H1 (cell line): ENCODE results near the gene RDH16. TPM values are rescaled to one million over a fixed set of nuclear protein-coding genes. Genes with fewer than 3 reads are reported as not detected.

Experiments used
- CTCF ChIA-PET: fragments of 300-600 bp; sonication (Branson Sonifier 250); formaldehyde crosslinking; loops from one replicate; lab custom pipeline; 2021; ENCODE audit not compliant: partially characterized antibody; lab: Charles Lee
- POLR2A ChIA-PET: fragments of 300-600 bp; sonication (Branson Sonifier 250); formaldehyde crosslinking; loops from one replicate; lab custom pipeline; 2021; ENCODE audit warnings: inconsistent platforms; ENCODE audit not compliant: partially characterized antibody; lab: Charles Lee
- DNase-seq, 2 experiments: peaks; one replicate each; pipeline versions ENCODE4 v3.0.0 to v3.0.0-alpha.2; 2010 to 2022; ENCODE audit warnings: low spot score in 2 of 2, low read depth in 1 of 2, mixed read lengths in 1 of 2
- FAIRE-seq: peaks from 2 replicates; lab custom pipeline; 2011; peaks lifted over from hg19 to GRCh38; lab: Jason Lieb, UNC
- H2AFZ ChIP-seq: 2 replicates; pipeline ENCODE4 v1.8.1; 2012; ENCODE audit warnings: low read length, inconsistent platforms
- H2AK5ac ChIP-seq: 2 replicates; pipeline ENCODE4 v1.6.1; 2013; ENCODE audit warnings: low read depth, low read length
- H2BK120ac ChIP-seq: replicated peaks from 2 replicates; pipeline ENCODE3; 2013; ENCODE audit warnings: low read depth, low read length, inconsistent platforms
- H2BK12ac ChIP-seq: 2 replicates; pipeline ENCODE4 v1.6.1; 2013; ENCODE audit warnings: low read depth, low read length
- H2BK15ac ChIP-seq: 2 replicates; pipeline ENCODE4 v1.6.1; 2013; ENCODE audit warnings: low read length
- H2BK20ac ChIP-seq: 2 replicates; pipeline ENCODE4 v1.6.1; 2013; ENCODE audit warnings: low read length
- H2BK5ac ChIP-seq: 2 replicates; pipeline ENCODE4 v1.6.1; 2013; ENCODE audit warnings: low read depth, low read length
- H3K14ac ChIP-seq: 2 replicates; pipeline ENCODE4 v1.6.1; 2013; ENCODE audit warnings: inconsistent platforms; ENCODE audit not compliant: insufficient read length
- H3K18ac ChIP-seq: 2 replicates; pipeline ENCODE4 v1.6.1; 2013; ENCODE audit warnings: low read length; ENCODE audit errors: extremely low read depth
- H3K23ac ChIP-seq: 2 replicates; pipeline ENCODE4 v1.6.1; 2013; ENCODE audit warnings: inconsistent platforms; ENCODE audit not compliant: insufficient read length
- H3K23me2 ChIP-seq: 2 replicates; pipeline ENCODE4 v1.6.1; 2013; ENCODE audit warnings: low read depth, low read length
- H3K27ac ChIP-seq: 2 replicates; pipeline ENCODE4 v1.6.1; 2011; ENCODE audit warnings: low read depth, low read length, inconsistent platforms
- H3K27me3 ChIP-seq, 4 experiments: replicated peaks in 1 of 4; 1 replicate in 1 of 4; 2 replicates in 3 of 4; pipeline versions ENCODE4 v1.6.1 to v1.8.1; 2011 to 2013; ENCODE audit warnings: low read length in 3 of 4, mild to moderate bottlenecking in 3 of 4, inconsistent platforms in 2 of 4, mixed read lengths in 2 of 4, moderate library complexity in 1 of 4; ENCODE audit not compliant: control insufficient read depth in 3 of 4, insufficient read depth in 3 of 4; ENCODE audit errors: extremely low read depth in 1 of 4
- H3K36me3 ChIP-seq, 4 experiments: 2 replicates each; pipeline versions ENCODE4 v1.6.1 to v1.8.1; 2011 to 2013; ENCODE audit warnings: mild to moderate bottlenecking in 4 of 4, low read length in 3 of 4, moderate library complexity in 2 of 4, control low read depth in 1 of 4, inconsistent platforms in 1 of 4; ENCODE audit not compliant: insufficient read depth in 4 of 4, control insufficient read depth in 2 of 4
- H3K4ac ChIP-seq: replicated peaks from 2 replicates; pipeline ENCODE3; 2013; ENCODE audit warnings: low read length, low read depth, mixed read lengths, inconsistent platforms; ENCODE audit not compliant: insufficient read length
- H3K4me1 ChIP-seq, 4 experiments: replicated peaks in 1 of 4; 1 replicate in 1 of 4; 2 replicates in 3 of 4; pipeline versions ENCODE4 v1.6.1 to v1.8.1; 2011 to 2013; ENCODE audit warnings: low read length in 3 of 4, inconsistent platforms in 2 of 4, mixed read lengths in 1 of 4; ENCODE audit not compliant: insufficient read depth in 4 of 4, control insufficient read depth in 3 of 4
- H3K4me2 ChIP-seq, 2 experiments: 2 replicates each; pipeline versions ENCODE4 v1.6.1 to v1.8.1; 2011 to 2013; ENCODE audit warnings: low read depth in 2 of 2, low read length in 2 of 2, control low read depth in 1 of 2, inconsistent platforms in 1 of 2, mild to moderate bottlenecking in 1 of 2; ENCODE audit not compliant: insufficient read depth in 1 of 2
- H3K4me3 ChIP-seq, 4 experiments: fragments of 200-600, 300-600 bp in 1 of 4; sonication (generic), shearing (Covaris generic), sonication (Bioruptor Twin) in 1 of 4; 2 replicates each; pipeline versions ENCODE4 v1.5.1 to v1.8.1; 2011 to 2016; ENCODE audit warnings: low read length in 4 of 4, low read depth in 3 of 4, control low read depth in 2 of 4, inconsistent platforms in 2 of 4, mild to moderate bottlenecking in 2 of 4, mixed read lengths in 1 of 4, moderate library complexity in 1 of 4; ENCODE audit not compliant: insufficient read depth in 2 of 4; ENCODE audit errors: extremely low read depth in 1 of 4
- H3K56ac ChIP-seq: replicated peaks from 2 replicates; pipeline ENCODE3; 2013; ENCODE audit warnings: low read depth, mild to moderate bottlenecking, mixed read lengths, low read length, inconsistent platforms; ENCODE audit not compliant: insufficient read length
- H3K79me1 ChIP-seq: 2 replicates; pipeline ENCODE4 v1.6.1; 2013; ENCODE audit warnings: low read depth, low read length, control low read depth
- H3K79me2 ChIP-seq, 2 experiments: 2 replicates each; pipeline versions ENCODE4 v1.6.1 to v1.8.1; 2012 to 2013; ENCODE audit warnings: low read length in 2 of 2, mild to moderate bottlenecking in 2 of 2, inconsistent platforms in 1 of 2; ENCODE audit not compliant: insufficient read depth in 2 of 2, control insufficient read depth in 1 of 2
- H3K9ac ChIP-seq, 4 experiments: replicated peaks in 1 of 4; 1 replicate in 1 of 4; 2 replicates in 3 of 4; pipeline versions ENCODE4 v1.6.1 to v1.8.1; 2011 to 2013; ENCODE audit warnings: low read depth in 3 of 4, low read length in 3 of 4, control low read depth in 2 of 4, mild to moderate bottlenecking in 2 of 4, moderate library complexity in 2 of 4, inconsistent platforms in 1 of 4; ENCODE audit errors: extremely low read depth in 1 of 4
- H3K9me3 ChIP-seq, 2 experiments: 2 replicates each; pipeline versions ENCODE4 v1.6.1 to v1.8.1; 2012 to 2013; ENCODE audit warnings: mild to moderate bottlenecking in 2 of 2, moderate library complexity in 2 of 2, control low read depth in 1 of 2, inconsistent platforms in 1 of 2, low read depth in 1 of 2, low read length in 1 of 2, mixed read lengths in 1 of 2; ENCODE audit not compliant: insufficient read depth in 2 of 2
- H4K20me1 ChIP-seq, 2 experiments: replicated peaks in 1 of 2; 2 replicates each; pipeline versions ENCODE3 to v1.8.1; 2011 to 2013; ENCODE audit warnings: inconsistent platforms in 2 of 2, low read length in 2 of 2, mild to moderate bottlenecking in 1 of 2; ENCODE audit not compliant: insufficient read depth in 2 of 2, control insufficient read depth in 1 of 2
- H4K5ac ChIP-seq: 2 replicates; pipeline ENCODE4 v1.6.1; 2013; ENCODE audit warnings: low read length, low read depth, mixed read lengths, inconsistent platforms; ENCODE audit not compliant: insufficient read length
- H4K8ac ChIP-seq: 2 replicates; pipeline ENCODE4 v1.8.0; 2013; ENCODE audit warnings: mild to moderate bottlenecking, moderate library complexity, low read length, inconsistent platforms; ENCODE audit not compliant: insufficient read depth; ENCODE audit errors: extremely low read depth
- H4K91ac ChIP-seq: replicated peaks from 2 replicates; pipeline ENCODE3; 2013; ENCODE audit warnings: low read length, mixed read lengths, inconsistent platforms; ENCODE audit not compliant: insufficient read length
- ASH2L ChIP-seq: fragments of 200-600, 300-600 bp; sonication (generic); IDR thresholded peaks from one replicate; pipeline ENCODE4 v1.7.1; 2017; ENCODE audit warnings: low read length
- BCL11A ChIP-seq, 2 experiments: IDR thresholded peaks; one replicate each; pipeline ENCODE4 v1.6.1; 2011; ENCODE audit warnings: low read depth in 2 of 2, low read length in 2 of 2, mild to moderate bottlenecking in 2 of 2
- JUND ChIP-seq: IDR thresholded peaks from 2 replicates; pipeline ENCODE4 v1.6.1; 2011; ENCODE audit warnings: mild to moderate bottlenecking, improper control_type of control experiment, low read length
- NRF1 ChIP-seq: IDR thresholded peaks from 2 replicates; pipeline ENCODE4 v1.6.1; 2011; ENCODE audit warnings: mild to moderate bottlenecking, low read depth, low read length, improper control_type of control experiment
- POLR2A ChIP-seq, 2 experiments: IDR thresholded peaks; 1 replicate in 1 of 2; 2 replicates in 1 of 2; pipeline ENCODE4 v1.6.1; 2011; ENCODE audit warnings: low read depth in 2 of 2, low read length in 2 of 2, mild to moderate bottlenecking in 2 of 2; ENCODE audit errors: control extremely low read depth in 1 of 2
- POU5F1 ChIP-seq: IDR thresholded peaks from 2 replicates; pipeline ENCODE4 v1.6.1; 2011; ENCODE audit warnings: low read depth, mild to moderate bottlenecking, low read length, moderate library complexity
- RFX5 ChIP-seq: IDR thresholded peaks from 2 replicates; pipeline ENCODE4 v1.6.1; 2011; ENCODE audit warnings: low read depth, low read length, improper control_type of control experiment, borderline replicate concordance
- SIN3A ChIP-seq, 2 experiments: IDR thresholded peaks in 1 of 2; conservative IDR thresholded peaks in 1 of 2; 2 replicates each; pipeline ENCODE4 v1.6.1; 2011 to 2012; ENCODE audit warnings: low read length in 2 of 2, improper control_type of control experiment in 1 of 2, low read depth in 1 of 2, mild to moderate bottlenecking in 1 of 2
- TEAD4 ChIP-seq: IDR thresholded peaks from 2 replicates; pipeline ENCODE4 v1.6.1; 2012; ENCODE audit warnings: low read depth, low read length, inconsistent platforms, mixed read lengths
- WGBS, 2 experiments: shearing (Covaris generic) in 1 of 2; methylation state at CpG; one replicate each; pipeline versions ENCODE4 v1.1.6 to v1.1.7; 2013 to 2015; ENCODE audit warnings: low lambda C conversion rate in 2 of 2, mixed read lengths in 2 of 2, inconsistent platforms in 1 of 2, low coverage in 1 of 2, missing lambda C conversion rate in 1 of 2; ENCODE audit not compliant: insufficient replicate concordance in 2 of 2, insufficient coverage in 1 of 2, insufficient read length in 1 of 2; ENCODE audit errors: extremely low coverage in 1 of 2, missing lambda C conversion rate in 1 of 2; 5-methylcytosine and 5-hydroxymethylcytosine counted together
- polyA plus RNA-seq, 7 experiments: library from polyadenylated mRNA; depleted of rRNA in 3 of 7; stranded (reverse) in 5 of 7; unstranded in 2 of 7; fragments of >200 nt in 5 of 7; fragments of 200-250 nt in 2 of 7; gene quantifications; 1 replicate in 5 of 7; 2 replicates in 1 of 7; 4 replicates in 1 of 7; pipeline versions ENCODE4 v1.2.1 to v1.2.3, GENCODE V29; 2011 to 2013; ENCODE audit warnings: missing spikeins in 2 of 7, mixed read lengths in 2 of 7
- total RNA-seq: library from RNA; stranded (reverse); fragmentation: NEBNext Ultra II Directional; extraction: Animal tissue kit (Norgen Biotek cat#: 25700); gene quantifications from 2 replicates; pipeline ENCODE4 v1.2.1, GENCODE V29; 2021
- TF ChIP-seq, protein P1 (sequence below): IDR thresholded peaks from 2 replicates; pipeline ENCODE4 v1.6.1; 2011; ENCODE audit warnings: low read depth, mild to moderate bottlenecking, low read length; ENCODE audit not compliant: insufficient read depth

RDH16 gene
- total and polyA plus RNA-seq, 2 of the 8 experiments (the other 6 are each of a cell fraction or from before 2014, with no cell fraction given) = 0.30 to 0.79 TPM

DNA sequence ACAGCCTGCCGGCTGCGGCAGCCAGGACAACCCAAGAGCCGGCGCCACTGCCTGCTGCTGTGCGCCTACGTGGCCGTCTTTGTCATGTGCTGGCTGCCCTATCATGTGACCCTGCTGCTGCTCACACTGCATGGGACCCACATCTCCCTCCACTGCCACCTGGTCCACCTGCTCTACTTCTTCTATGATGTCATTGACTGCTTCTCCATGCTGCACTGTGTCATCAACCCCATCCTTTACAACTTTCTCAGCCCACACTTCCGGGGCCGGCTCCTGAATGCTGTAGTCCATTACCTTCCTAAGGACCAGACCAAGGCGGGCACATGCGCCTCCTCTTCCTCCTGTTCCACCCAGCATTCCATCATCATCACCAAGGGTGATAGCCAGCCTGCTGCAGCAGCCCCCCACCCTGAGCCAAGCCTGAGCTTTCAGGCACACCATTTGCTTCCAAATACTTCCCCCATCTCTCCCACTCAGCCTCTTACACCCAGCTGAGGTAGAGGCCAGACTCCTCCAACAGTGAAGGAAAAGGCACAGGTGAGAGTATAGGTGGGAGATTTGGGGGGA lies 38.6 kb upstream of the RDH16 start:
- Histone ChIP-seq H3K4me1 (no peaks in the 10 kb centered on the region; a peak in 1 of 7 replicates), H3K4ac (no peak overlapping the region), H4K5ac (no peak overlapping the region), H2AK5ac (no peak overlapping the region), H2BK15ac (no peak overlapping the region), H3K18ac (no peak overlapping the region), H3K4me3 (no peak overlapping the region), H4K20me1 (peaks cover 0 to 6% of the 10 kb centered on the region in 2 experiments), H2BK12ac (no peak overlapping the region), H2AFZ (no peak overlapping the region), H4K91ac (no peak overlapping the region), H3K14ac (no peak overlapping the region), H2BK120ac (no peak overlapping the region), H2BK5ac (no peak overlapping the region), H2BK20ac (no peak overlapping the region), H3K27me3 (no peaks in the 10 kb centered on the region), H3K27ac (no peak overlapping the region), H3K79me2 (peaks cover 0 to 25% of the 10 kb centered on the region in 2 experiments; a peak in 2 of 4 replicates), H3K23me2 (no peaks in the 10 kb centered on the region), H3K36me3 (peaks cover 6 to 13% (median 8%) of the 10 kb centered on the region in 4 experiments; a peak in 7 of 8 replicates), H3K56ac (no peak overlapping the region), H4K8ac (no peak overlapping the region), H3K79me1 (peaks cover 3% of the 10 kb centered on the region), H3K9ac (no peak overlapping the region), H3K9me3 (no peaks in the 10 kb centered on the region), H3K4me2 (no peak overlapping the region), H3K23ac (no peak overlapping the region)
- WGBS, 2 experiments = 98% methylated on average over 11 of the region's 11 CpGs; no CpG with 5 or more reads in 1 of the 2 experiments
- FAIRE-seq = no peak
- CTCF ChIA-PET = interaction anchor here (1.1 to 10.6 kb wide), 8 partner anchors 9 to 242 kb away, joined by 4 to 187 read pairs (median 5); partner anchors contain the start of genes HSD17B6 and STAT6
- DNase-seq = no peak
- POLR2A ChIA-PET = interaction anchor here (1.8 kb wide), 1 partner anchor 9 kb away, joined by 9 read pairs; the partner anchor contains the start of gene ZBTB39
- no peak for TF ChIP-seq RFX5
- TF ChIP-seq POLR2A (IDR thresholded peaks at IDR 0.05; ENCODE audit: control extremely low read depth in 1 of 2, low read depth in 2 of 2, low read length in 2 of 2) = no peak
- no peak for TF ChIP-seq ASH2L
- no peak for TF ChIP-seq SIN3A (conservative IDR thresholded peaks at IDR 0.05 in 1 of 2, IDR thresholded peaks at IDR 0.05 in 1 of 2; ENCODE audit: low read depth in 1 of 2, low read length in 2 of 2)
- TF ChIP-seq POU5F1 = no peak
- no peak for TF ChIP-seq BCL11A (IDR thresholded peaks at IDR 0.05; ENCODE audit: low read depth in 2 of 2, low read length in 2 of 2)
- no peak for TF ChIP-seq TEAD4
- TF ChIP-seq, protein P1, sequence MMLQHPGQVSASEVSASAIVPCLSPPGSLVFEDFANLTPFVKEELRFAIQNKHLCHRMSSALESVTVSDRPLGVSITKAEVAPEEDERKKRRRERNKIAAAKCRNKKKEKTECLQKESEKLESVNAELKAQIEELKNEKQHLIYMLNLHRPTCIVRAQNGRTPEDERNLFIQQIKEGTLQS = no peak
- TF ChIP-seq NRF1 = no peak
- TF ChIP-seq JUND = no peak
